HCT116 (cell line): ENCODE measurements around the gene GRAMD2A. TPM values are rescaled to one million over a fixed set of nuclear protein-coding genes. Genes with fewer than 3 reads are reported as not detected.

Source experiments
- ATAC-seq: fragments of 200-7000 bp; cut with Tn5 transposase; 2 replicates; pipeline ENCODE4 v1.9.1; 2020; ENCODE audit warnings: mild to moderate bottlenecking, moderate library complexity
- BruUV-seq: library from RNA; stranded (reverse); fragments of 400-500 nt; replicated peaks from 2 replicates; lab custom pipeline; 2021; lab: Mats Ljungman, UMichigan
- CTCF ChIA-PET: fragments of 300-600 bp; sonication (Branson Sonifier 250); formaldehyde crosslinking; loops from one replicate; lab custom pipeline; 2021; ENCODE audit warnings: antibody characterized with exemption; lab: Charles Lee
- POLR2A ChIA-PET: fragments of 300-600, 350-600 bp; sonication (Branson Sonifier 250); formaldehyde crosslinking; loops from one replicate; lab custom pipeline; 2021; ENCODE audit warnings: antibody characterized with exemption; lab: Charles Lee
- RAD21 ChIA-PET, 2 experiments: fragments of 300-600 bp; sonication (Branson Sonifier 250); formaldehyde crosslinking; loops; one replicate each; lab custom pipeline; 2023; ENCODE audit warnings: low total read pairs in 2 of 2; ENCODE audit not compliant: uncharacterized antibody in 2 of 2, unreplicated experiment in 2 of 2, low non-redundant PET in 1 of 2; lab: Charles Lee
- DNase-seq: peaks from one replicate; pipeline ENCODE4 v3.0.0-alpha.2; 2010; ENCODE audit warnings: low read depth, low spot score
- H2AFZ ChIP-seq: fragments of 200-600 bp; shearing (Covaris generic), sonication (generic); 2 replicates; pipeline ENCODE4 v1.6.1; 2017; ENCODE audit warnings: low read depth, mixed run types, mixed read lengths, antibody characterized with exemption, low read length; ENCODE audit not compliant: poor library complexity, severe bottlenecking
- H3K27ac ChIP-seq: 2 replicates; pipeline ENCODE4 v1.5.1; 2012; ENCODE audit warnings: low read depth, low read length
- H3K27me3 ChIP-seq: fragments of 200-600 bp; sonication (generic); 2 replicates; pipeline ENCODE4 v1.6.1; 2016; ENCODE audit warnings: mixed run types, low read length, mixed read lengths; ENCODE audit not compliant: insufficient read depth
- H3K36me3 ChIP-seq, 2 experiments: fragments of 200-500 bp in 1 of 2; fragments of 200-600 bp in 1 of 2; sonication (Bioruptor generic) in 1 of 2; sonication (generic) in 1 of 2; 2 replicates each; pipeline versions ENCODE4 v1.5.1 to v1.6.1; 2014 to 2016; ENCODE audit warnings: low read length in 2 of 2, inconsistent platforms in 1 of 2, mixed read lengths in 1 of 2, mixed run types in 1 of 2; ENCODE audit not compliant: insufficient read depth in 2 of 2, control insufficient read depth in 1 of 2
- H3K4me1 ChIP-seq, 2 experiments: fragments of 200-600 bp in 1 of 2; sonication (generic) in 1 of 2; 2 replicates each; pipeline versions ENCODE4 v1.5.1 to v1.6.1; 2012 to 2017; ENCODE audit warnings: low read length in 2 of 2, inconsistent platforms in 1 of 2, mild to moderate bottlenecking in 1 of 2, mixed read lengths in 1 of 2, mixed run types in 1 of 2, moderate library complexity in 1 of 2; ENCODE audit not compliant: insufficient read depth in 2 of 2, control insufficient read depth in 1 of 2
- H3K4me2 ChIP-seq: fragments of 200-600 bp; sonication (generic); 2 replicates; pipeline ENCODE4 v1.6.1; 2017; ENCODE audit warnings: mixed run types, low read length, mixed read lengths
- H3K4me3 ChIP-seq, 2 experiments: fragments of 200-600 bp in 1 of 2; sonication (generic) in 1 of 2; replicated peaks in 1 of 2; 2 replicates each; pipeline ENCODE4 v1.5.1; 2011 to 2016; ENCODE audit warnings: low read length in 2 of 2, control low read depth in 1 of 2, low read depth in 1 of 2, mild to moderate bottlenecking in 1 of 2, mixed read lengths in 1 of 2, mixed run types in 1 of 2
- H3K79me2 ChIP-seq: fragments of 200-600 bp; sonication (generic); 2 replicates; pipeline ENCODE4 v1.6.1; 2017; ENCODE audit warnings: mild to moderate bottlenecking, mixed run types, low read length, moderate library complexity, mixed read lengths; ENCODE audit not compliant: insufficient read depth
- H3K9ac ChIP-seq: fragments of 200-600 bp; sonication (generic); 2 replicates; pipeline ENCODE4 v1.6.1; 2016; ENCODE audit warnings: low read length, mixed read lengths
- H3K9me2 ChIP-seq: fragments of 200-600 bp; sonication (generic), shearing (Covaris generic); 2 replicates; pipeline ENCODE4 v1.6.1; 2017; ENCODE audit warnings: mixed run types, mild to moderate bottlenecking, moderate library complexity; ENCODE audit not compliant: insufficient read depth
- H3K9me3 ChIP-seq, 2 experiments: fragments of 200-500 bp in 1 of 2; fragments of 200-600 bp in 1 of 2; sonication (Bioruptor generic) in 1 of 2; sonication (generic) in 1 of 2; 2 replicates each; pipeline ENCODE4 v1.6.1; 2014 to 2017; ENCODE audit warnings: low read length in 2 of 2, mixed read lengths in 2 of 2, inconsistent platforms in 1 of 2, low read depth in 1 of 2, mild to moderate bottlenecking in 1 of 2, mixed run types in 1 of 2, moderate library complexity in 1 of 2; ENCODE audit not compliant: control insufficient read depth in 1 of 2, insufficient read depth in 1 of 2
- H4K20me1 ChIP-seq: fragments of 200-600 bp; sonication (generic), shearing (Covaris generic); 2 replicates; pipeline ENCODE4 v1.6.1; 2017; ENCODE audit warnings: mixed run types, mild to moderate bottlenecking, moderate library complexity; ENCODE audit not compliant: insufficient read depth
- EGR1 ChIP-seq: IDR thresholded peaks from 2 replicates; pipeline ENCODE4 v1.6.1; 2012; ENCODE audit warnings: low read depth
- EZH2phosphoT487 ChIP-seq: fragments of 200-600 bp; IDR thresholded peaks from 2 replicates; pipeline ENCODE4 v1.6.1; 2018; ENCODE audit warnings: antibody characterized with exemption, borderline replicate concordance
- FOSL1 ChIP-seq: IDR thresholded peaks from 2 replicates; pipeline ENCODE4 v1.6.1; 2012; ENCODE audit warnings: low read depth
- RAD21 ChIP-seq: IDR thresholded peaks from 2 replicates; pipeline ENCODE4 v1.6.1; 2012; ENCODE audit warnings: low read depth, mild to moderate bottlenecking
- SP1 ChIP-seq: IDR thresholded peaks from 2 replicates; pipeline ENCODE4 v1.6.1; 2012; ENCODE audit warnings: low read depth
- SRF ChIP-seq: IDR thresholded peaks from 2 replicates; pipeline ENCODE4 v1.6.1; 2012; ENCODE audit warnings: low read depth
- YY1 ChIP-seq: IDR thresholded peaks from 2 replicates; pipeline ENCODE4 v1.6.1; 2011; ENCODE audit warnings: low read length, low read depth, moderate library complexity, mild to moderate bottlenecking; ENCODE audit not compliant: insufficient replicate concordance; ENCODE audit errors: extremely low read depth
- ZNF274 ChIP-seq: fragments of 200-500 bp; sonication (Bioruptor generic); IDR thresholded peaks from 2 replicates; pipeline ENCODE4 v1.6.1; 2014; ENCODE audit warnings: mild to moderate bottlenecking, low read depth, low read length, inconsistent platforms
- intact Hi-C: fragments of 100-400 bp; cut with micrococcal nuclease; formaldehyde crosslinking; loops from 2 replicates; pipeline ENCODE4 v1.10.0; 2022
- total RNA-seq: library from RNA; stranded (reverse); gene quantifications from one replicate; pipeline ENCODE4 v1.2.1, GENCODE V29; 2021; ENCODE audit not compliant: unreplicated experiment
- TF ChIP-seq, protein P1 (sequence below), 3 experiments: fragments of 200-600 bp in 1 of 3; sonication (generic) in 1 of 3; IDR thresholded peaks in 2 of 3; conservative IDR thresholded peaks in 1 of 3; 2 replicates each; pipeline ENCODE4 v1.5.1; 2012 to 2017; ENCODE audit warnings: low read depth in 2 of 3, low read length in 2 of 3, antibody characterized with exemption in 1 of 3, borderline replicate concordance in 1 of 3, control low read depth in 1 of 3, mild to moderate bottlenecking in 1 of 3, mixed read lengths in 1 of 3, mixed run types in 1 of 3, moderate library complexity in 1 of 3; ENCODE audit not compliant: insufficient read depth in 1 of 3
- TF ChIP-seq, protein P2 (sequence below): IDR thresholded peaks from 2 replicates; pipeline ENCODE4 v1.6.1; 2012; ENCODE audit warnings: low read depth
- TF ChIP-seq, protein P3 (sequence below): IDR thresholded peaks from 2 replicates; pipeline ENCODE4 v1.6.1; 2011; ENCODE audit warnings: mild to moderate bottlenecking, low read length, moderate library complexity; ENCODE audit not compliant: insufficient replicate concordance; ENCODE audit errors: extremely low read depth

Gene GRAMD2A
- total RNA-seq, 1 experiment from 2014 or later: 8.0 TPM

DNA sequence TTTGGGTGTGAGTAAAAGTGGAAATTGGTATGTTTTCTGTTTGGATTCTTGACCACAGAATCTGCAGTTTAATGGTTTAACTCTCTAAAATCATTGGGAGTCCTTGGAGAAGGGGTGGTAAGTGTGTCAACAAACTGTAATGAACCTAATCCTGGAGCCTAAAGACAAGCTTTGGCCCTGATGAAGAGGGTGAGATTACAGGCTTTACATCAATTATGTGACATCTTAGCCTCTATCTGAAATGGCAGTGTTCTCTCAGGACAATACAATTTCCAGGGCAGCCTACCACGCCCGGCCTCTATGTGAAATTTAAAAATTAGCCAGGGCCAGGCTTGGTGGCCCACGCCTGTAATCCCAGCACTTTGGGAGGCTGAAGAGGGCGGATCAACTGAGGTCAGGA is 37.7 kb upstream of the GRAMD2A start:
- no peak overlapping the region for H2AFZ ChIP-seq
- intact Hi-C loops: loop anchor here (10.0 kb wide), 1 partner anchor 240 kb away; the partner anchor contains the start of gene ARIH1
- no peak for ATAC-seq
- no peaks in the 10 kb centered on the region for H4K20me1 ChIP-seq
- CTCF ChIA-PET: no interaction called here
- H3K9me2 ChIP-seq: no peaks in the 10 kb centered on the region
- POLR2A ChIA-PET: no interaction called here
- peaks cover 31 to 51% of the 10 kb centered on the region in 2 experiments for H3K4me1 ChIP-seq
- H3K4me3 ChIP-seq: no peak overlapping the region
- H3K27me3 ChIP-seq: no peaks in the 10 kb centered on the region
- DNase-seq: no peak
- TF ChIP-seq RAD21: no peak
- TF ChIP-seq, protein P1, sequence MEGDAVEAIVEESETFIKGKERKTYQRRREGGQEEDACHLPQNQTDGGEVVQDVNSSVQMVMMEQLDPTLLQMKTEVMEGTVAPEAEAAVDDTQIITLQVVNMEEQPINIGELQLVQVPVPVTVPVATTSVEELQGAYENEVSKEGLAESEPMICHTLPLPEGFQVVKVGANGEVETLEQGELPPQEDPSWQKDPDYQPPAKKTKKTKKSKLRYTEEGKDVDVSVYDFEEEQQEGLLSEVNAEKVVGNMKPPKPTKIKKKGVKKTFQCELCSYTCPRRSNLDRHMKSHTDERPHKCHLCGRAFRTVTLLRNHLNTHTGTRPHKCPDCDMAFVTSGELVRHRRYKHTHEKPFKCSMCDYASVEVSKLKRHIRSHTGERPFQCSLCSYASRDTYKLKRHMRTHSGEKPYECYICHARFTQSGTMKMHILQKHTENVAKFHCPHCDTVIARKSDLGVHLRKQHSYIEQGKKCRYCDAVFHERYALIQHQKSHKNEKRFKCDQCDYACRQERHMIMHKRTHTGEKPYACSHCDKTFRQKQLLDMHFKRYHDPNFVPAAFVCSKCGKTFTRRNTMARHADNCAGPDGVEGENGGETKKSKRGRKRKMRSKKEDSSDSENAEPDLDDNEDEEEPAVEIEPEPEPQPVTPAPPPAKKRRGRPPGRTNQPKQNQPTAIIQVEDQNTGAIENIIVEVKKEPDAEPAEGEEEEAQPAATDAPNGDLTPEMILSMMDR (IDR thresholded peaks at IDR 0.05 in 2 of 3, conservative IDR thresholded peaks at IDR 0.05 in 1 of 3; ENCODE audit: borderline replicate concordance in 1 of 3, insufficient read depth in 1 of 3, low read depth in 2 of 3, low read length in 2 of 3): no peak
- TF ChIP-seq, protein P2, sequence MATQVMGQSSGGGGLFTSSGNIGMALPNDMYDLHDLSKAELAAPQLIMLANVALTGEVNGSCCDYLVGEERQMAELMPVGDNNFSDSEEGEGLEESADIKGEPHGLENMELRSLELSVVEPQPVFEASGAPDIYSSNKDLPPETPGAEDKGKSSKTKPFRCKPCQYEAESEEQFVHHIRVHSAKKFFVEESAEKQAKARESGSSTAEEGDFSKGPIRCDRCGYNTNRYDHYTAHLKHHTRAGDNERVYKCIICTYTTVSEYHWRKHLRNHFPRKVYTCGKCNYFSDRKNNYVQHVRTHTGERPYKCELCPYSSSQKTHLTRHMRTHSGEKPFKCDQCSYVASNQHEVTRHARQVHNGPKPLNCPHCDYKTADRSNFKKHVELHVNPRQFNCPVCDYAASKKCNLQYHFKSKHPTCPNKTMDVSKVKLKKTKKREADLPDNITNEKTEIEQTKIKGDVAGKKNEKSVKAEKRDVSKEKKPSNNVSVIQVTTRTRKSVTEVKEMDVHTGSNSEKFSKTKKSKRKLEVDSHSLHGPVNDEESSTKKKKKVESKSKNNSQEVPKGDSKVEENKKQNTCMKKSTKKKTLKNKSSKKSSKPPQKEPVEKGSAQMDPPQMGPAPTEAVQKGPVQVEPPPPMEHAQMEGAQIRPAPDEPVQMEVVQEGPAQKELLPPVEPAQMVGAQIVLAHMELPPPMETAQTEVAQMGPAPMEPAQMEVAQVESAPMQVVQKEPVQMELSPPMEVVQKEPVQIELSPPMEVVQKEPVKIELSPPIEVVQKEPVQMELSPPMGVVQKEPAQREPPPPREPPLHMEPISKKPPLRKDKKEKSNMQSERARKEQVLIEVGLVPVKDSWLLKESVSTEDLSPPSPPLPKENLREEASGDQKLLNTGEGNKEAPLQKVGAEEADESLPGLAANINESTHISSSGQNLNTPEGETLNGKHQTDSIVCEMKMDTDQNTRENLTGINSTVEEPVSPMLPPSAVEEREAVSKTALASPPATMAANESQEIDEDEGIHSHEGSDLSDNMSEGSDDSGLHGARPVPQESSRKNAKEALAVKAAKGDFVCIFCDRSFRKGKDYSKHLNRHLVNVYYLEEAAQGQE: no peak
- no peak for TF ChIP-seq SP1
- no peak for TF ChIP-seq EZH2phosphoT487
- TF ChIP-seq EGR1: no peak
- TF ChIP-seq FOSL1: no peak
- no peak for TF ChIP-seq YY1
- no peak for TF ChIP-seq ZNF274
- no peak for TF ChIP-seq SRF
- TF ChIP-seq, protein P3, sequence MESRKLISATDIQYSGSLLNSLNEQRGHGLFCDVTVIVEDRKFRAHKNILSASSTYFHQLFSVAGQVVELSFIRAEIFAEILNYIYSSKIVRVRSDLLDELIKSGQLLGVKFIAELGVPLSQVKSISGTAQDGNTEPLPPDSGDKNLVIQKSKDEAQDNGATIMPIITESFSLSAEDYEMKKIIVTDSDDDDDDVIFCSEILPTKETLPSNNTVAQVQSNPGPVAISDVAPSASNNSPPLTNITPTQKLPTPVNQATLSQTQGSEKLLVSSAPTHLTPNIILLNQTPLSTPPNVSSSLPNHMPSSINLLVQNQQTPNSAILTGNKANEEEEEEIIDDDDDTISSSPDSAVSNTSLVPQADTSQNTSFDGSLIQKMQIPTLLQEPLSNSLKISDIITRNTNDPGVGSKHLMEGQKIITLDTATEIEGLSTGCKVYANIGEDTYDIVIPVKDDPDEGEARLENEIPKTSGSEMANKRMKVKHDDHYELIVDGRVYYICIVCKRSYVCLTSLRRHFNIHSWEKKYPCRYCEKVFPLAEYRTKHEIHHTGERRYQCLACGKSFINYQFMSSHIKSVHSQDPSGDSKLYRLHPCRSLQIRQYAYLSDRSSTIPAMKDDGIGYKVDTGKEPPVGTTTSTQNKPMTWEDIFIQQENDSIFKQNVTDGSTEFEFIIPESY: no peak
- BruUV-seq: no TSS peak
- H3K4me2 ChIP-seq: no peak overlapping the region
- H3K9me3 ChIP-seq: no peaks in the 10 kb centered on the region
- H3K79me2 ChIP-seq: peaks cover 27% of the 10 kb centered on the region
- RAD21 ChIA-PET: no interaction called here
- H3K27ac ChIP-seq: no peak overlapping the region
- H3K9ac ChIP-seq: no peak overlapping the region
- H3K36me3 ChIP-seq: peaks cover 0 to 4% of the 10 kb centered on the region in 2 experiments; a peak in 1 of 4 replicates
